ENCODE results near the gene FRS2.

FRS2 gene

DNA sequence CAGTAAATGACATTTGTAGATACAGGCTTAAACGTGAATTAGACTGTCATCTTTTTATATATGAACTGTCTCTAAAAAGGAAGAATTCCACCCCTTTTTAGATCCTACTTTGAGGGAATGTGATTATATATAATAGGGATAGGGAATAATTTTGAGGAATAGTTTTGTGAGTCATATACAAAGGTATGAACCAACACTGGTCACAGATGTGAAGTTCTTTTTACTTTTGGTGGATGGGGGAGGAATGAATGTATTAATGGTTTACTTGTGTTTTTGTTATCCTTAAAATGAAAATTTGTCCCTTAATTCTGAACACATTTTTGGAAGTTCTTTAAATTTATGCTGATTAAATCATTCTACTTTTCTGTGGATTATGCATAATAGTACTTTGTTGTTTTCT is 30.4 kb downstream of the FRS2 start:
- in situ Hi-C loops (cut with MboI; ENCODE audit: low sequenced_read_pairs): no loop called here
- Histone ChIP-seq H3K36me3 (replicated peaks) (no peaks in the 10 kb centered on the region), H3K9me3 (no peaks in the 10 kb centered on the region), H3K4me3 (no peak overlapping the region), H3K4me1 (no peaks in the 10 kb centered on the region), H3K27me3 (ENCODE audit: low read depth) (no peaks in the 10 kb centered on the region)
- no peak for DNase-seq (ENCODE audit: low spot score in 2 of 2)

DNA sequence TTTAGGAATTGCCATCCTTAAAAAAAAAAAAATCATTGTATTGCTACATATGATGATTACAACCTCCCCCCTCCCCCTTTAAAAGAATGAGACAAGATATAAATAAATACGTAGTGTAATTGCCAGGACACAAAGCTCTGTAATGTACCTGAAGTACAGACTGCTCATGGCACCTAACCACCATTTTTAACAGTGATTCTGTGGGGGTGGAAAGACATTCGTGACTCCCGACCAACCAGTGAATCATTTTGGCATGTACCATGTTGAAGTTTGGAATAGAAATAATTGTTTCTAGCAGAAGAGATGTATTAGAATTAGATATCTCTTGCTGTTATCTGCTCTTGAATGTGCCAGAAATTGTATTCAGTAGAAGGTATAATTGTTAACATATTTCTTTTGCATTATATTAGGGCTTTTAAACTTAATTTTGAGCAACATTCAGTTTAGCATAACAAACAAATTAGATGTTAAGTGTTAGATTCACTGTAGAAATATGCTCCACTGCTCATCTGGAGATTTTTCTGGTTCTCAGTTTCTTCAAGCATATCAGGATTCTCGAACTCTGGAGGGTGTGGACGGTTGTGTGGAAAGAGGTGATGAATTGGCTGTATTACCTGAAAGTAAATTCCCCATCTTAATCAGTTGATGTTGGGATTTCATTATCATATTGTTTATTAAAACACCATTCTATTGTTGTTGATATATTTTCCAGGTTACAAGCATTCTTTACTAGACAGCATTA is 31.1 kb downstream of the FRS2 start:
- no peak overlapping the region for H3K4me3 ChIP-seq
- H3K9me3 ChIP-seq: no peaks in the 10 kb centered on the region
- no peak for DNase-seq (ENCODE audit: low spot score in 2 of 2)
- no peaks in the 10 kb centered on the region for H3K27me3 ChIP-seq (ENCODE audit: low read depth)
- H3K4me1 ChIP-seq: no peaks in the 10 kb centered on the region
- in situ Hi-C loops (cut with MboI; ENCODE audit: low sequenced_read_pairs): no loop called here
- H3K36me3 ChIP-seq (replicated peaks): no peaks in the 10 kb centered on the region

DNA sequence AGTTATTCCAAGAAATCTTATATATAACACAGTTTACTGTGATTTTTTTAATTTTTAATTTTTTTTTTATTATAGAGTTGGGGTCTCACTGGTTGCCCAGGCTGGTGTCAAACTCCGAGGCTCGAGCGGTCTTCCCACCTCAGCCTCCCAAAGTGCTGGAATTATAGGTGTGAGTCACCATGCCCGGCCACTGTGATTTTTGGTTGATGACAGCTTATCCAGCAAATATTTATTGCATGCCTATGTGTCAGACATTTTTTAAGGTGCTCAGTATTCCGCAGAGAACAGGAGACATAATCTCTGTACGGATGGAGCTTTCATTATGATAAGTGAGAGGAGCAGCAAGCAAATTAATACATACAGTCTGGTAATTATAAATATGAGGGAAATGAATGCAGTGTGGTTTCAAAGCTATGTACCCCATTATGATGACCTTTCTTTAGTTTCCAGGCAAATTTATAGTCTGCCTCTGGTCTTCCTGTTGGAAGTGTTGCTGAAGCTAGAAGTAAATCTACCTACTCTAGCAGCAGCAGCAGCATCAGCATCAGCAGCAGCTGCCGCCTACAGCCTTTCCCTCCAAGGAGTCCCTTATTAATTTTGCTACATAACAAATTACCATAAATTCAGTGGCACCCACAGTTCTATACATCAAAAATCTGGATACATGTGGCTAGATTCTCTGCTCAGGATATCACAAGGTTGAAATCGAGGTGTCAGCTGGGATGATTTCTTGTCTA is 32.3 kb downstream of the FRS2 start:
- Histone ChIP-seq H3K27me3 (ENCODE audit: low read depth) (no peaks in the 10 kb centered on the region), H3K4me1 (no peaks in the 10 kb centered on the region), H3K36me3 (replicated peaks) (no peaks in the 10 kb centered on the region), H3K4me3 (no peak overlapping the region), H3K9me3 (no peaks in the 10 kb centered on the region)
- no peak for DNase-seq (ENCODE audit: low spot score in 2 of 2)
- in situ Hi-C loops (cut with MboI; ENCODE audit: low sequenced_read_pairs): no loop called here

DNA sequence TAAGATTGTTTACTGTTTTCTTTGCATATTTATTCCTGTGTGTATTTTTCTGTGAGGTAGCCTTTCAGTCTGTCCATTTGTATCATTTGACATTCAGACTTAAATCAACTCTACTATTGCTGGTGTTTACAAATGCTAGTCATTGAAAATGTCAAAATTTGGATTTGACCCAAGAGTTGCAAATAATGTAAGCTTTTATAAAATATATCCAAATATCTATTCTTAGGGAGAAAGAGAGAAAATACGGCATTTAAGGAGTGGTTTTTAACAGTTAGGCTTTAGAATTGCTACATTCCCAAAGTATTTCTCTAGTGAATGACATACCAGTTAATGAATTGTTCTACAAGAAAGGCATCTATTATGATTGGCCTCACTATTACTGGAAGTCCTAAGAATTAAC is 37.9 kb downstream of the FRS2 start:
- H3K4me3 ChIP-seq: no peak overlapping the region
- H3K4me1 ChIP-seq: peaks cover 19% of the 10 kb centered on the region
- H3K27me3 ChIP-seq (ENCODE audit: low read depth): no peaks in the 10 kb centered on the region
- DNase-seq (ENCODE audit: low spot score in 2 of 2): no peak
- H3K36me3 ChIP-seq (replicated peaks): no peaks in the 10 kb centered on the region
- in situ Hi-C loops (cut with MboI; ENCODE audit: low sequenced_read_pairs): no loop called here
- H3K9me3 ChIP-seq: no peaks in the 10 kb centered on the region

DNA sequence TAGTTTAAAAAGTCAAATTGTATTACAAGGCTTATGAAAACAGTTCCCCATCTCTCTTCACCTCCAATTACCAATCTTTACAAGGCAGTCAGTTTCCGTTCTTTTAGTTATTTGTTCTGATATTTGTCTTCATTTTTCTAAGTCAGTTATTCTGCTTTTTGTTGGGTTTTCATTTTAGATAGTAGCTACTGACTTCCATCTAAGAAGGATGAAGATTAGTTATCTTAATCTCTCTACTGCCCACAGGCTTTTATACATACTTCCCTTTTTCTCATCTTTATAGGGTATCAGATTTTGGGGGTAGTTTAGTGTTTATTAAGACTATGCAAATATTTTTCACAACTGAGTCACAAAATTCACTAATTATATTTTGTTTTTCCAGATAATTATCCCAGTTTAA is 38.4 kb downstream of the FRS2 start:
- no peak overlapping the region for H3K4me3 ChIP-seq
- DNase-seq (ENCODE audit: low spot score in 2 of 2): no peak
- H3K9me3 ChIP-seq: no peaks in the 10 kb centered on the region
- H3K27me3 ChIP-seq (ENCODE audit: low read depth): no peaks in the 10 kb centered on the region
- H3K36me3 ChIP-seq (replicated peaks): no peaks in the 10 kb centered on the region
- in situ Hi-C loops (cut with MboI; ENCODE audit: low sequenced_read_pairs): no loop called here
- H3K4me1 ChIP-seq: peaks cover 19% of the 10 kb centered on the region

DNA sequence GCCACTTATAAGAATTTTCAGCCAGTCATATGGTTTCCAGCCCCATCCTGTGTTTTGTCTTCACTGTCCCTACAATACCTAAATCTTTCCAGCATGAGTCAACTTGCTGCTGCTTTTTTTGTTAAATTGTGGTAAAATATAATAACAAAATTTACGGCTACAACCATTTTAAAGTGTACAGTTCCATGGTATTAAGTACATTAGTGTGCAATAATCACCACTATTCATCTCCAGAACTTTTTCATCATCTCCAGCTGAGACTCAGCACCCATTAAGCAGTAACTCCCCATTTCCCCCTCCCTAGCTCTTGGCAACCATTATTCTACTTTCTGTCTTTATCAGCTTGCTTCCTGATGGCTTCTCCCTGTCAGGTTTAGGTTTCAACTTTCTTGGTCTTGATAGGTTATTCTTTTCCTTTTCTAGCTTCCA is 39.1 kb downstream of the FRS2 start:
- Histone ChIP-seq H3K36me3 (replicated peaks) (no peaks in the 10 kb centered on the region), H3K4me1 (peaks cover 19% of the 10 kb centered on the region), H3K27me3 (ENCODE audit: low read depth) (no peaks in the 10 kb centered on the region), H3K9me3 (no peaks in the 10 kb centered on the region), H3K4me3 (no peak overlapping the region)
- in situ Hi-C loops (cut with MboI; ENCODE audit: low sequenced_read_pairs): no loop called here
- DNase-seq (ENCODE audit: low spot score in 2 of 2): no peak

DNA sequence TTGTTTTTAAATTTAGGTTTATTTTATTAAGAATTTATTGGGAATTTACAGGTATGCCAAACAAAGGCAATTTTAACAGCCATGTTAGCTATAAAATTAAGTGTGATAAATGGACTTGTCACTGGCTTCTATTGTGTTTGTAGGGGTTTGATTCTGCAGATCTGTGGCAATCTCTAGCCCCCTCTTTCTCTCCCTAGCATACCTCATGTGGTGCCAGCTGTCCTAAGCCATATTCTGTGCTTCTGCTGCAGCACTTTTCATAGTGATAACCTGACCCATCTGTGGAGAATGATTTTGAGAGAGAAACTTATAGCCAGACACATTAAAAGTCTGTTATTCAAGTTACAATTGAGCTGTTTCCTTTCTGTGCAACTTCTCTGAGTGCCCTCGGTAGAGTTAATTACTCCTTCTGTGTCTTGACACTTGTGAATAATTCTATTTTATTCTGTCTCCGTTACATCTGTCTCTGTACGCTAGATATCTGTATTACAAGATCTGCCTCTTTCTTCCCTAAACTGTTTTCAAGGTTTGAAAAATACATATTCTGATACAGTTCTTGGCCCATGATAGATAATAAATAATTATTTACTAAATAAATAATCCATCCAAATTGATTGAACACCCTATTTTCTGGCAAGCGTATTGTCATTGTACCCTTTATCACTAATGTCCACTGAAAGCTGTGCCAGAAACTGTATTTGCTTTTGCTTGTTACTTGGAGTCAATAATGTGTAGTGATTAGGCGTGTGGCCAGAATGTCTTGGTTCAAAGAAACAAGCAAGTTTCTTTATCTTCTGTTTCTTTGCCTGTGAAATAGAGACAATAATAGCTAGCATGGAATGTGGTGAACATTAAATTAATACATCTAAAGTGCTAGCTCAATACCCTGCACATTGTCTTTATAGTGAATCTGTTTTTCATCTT is 40.0 kb downstream of the FRS2 start:
- H3K4me1 ChIP-seq: peaks cover 19% of the 10 kb centered on the region
- H3K36me3 ChIP-seq (replicated peaks): no peaks in the 10 kb centered on the region
- no peaks in the 10 kb centered on the region for H3K9me3 ChIP-seq
- in situ Hi-C loops (cut with MboI; ENCODE audit: low sequenced_read_pairs): no loop called here
- no peak for DNase-seq (ENCODE audit: low spot score in 2 of 2)
- H3K4me3 ChIP-seq: no peak overlapping the region
- H3K27me3 ChIP-seq (ENCODE audit: low read depth): no peaks in the 10 kb centered on the region

DNA sequence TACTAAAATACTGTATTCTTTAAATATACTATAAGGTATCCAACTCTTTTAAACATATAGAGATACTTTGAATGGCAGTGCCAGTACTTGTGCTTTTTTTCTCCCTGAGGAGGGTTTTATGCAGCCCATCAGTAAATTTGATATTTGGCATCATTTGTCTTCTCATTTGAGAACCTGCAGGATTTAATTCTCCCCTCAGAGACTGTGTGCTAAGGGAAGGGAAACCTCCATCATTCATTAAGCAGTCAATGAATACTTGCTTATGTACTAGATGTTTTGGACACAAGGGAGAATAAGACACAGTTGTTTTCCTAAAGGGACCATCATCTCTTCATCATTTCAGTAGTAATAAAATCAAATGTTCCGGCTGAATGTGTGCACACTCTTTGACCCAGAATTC is 40.8 kb downstream of the FRS2 start:
- no peak for DNase-seq (ENCODE audit: low spot score in 2 of 2)
- Histone ChIP-seq H3K4me1 (peaks cover 22% of the 10 kb centered on the region), H3K27me3 (ENCODE audit: low read depth) (no peaks in the 10 kb centered on the region), H3K4me3 (no peak overlapping the region), H3K36me3 (replicated peaks) (no peaks in the 10 kb centered on the region), H3K9me3 (no peaks in the 10 kb centered on the region)
- in situ Hi-C loops (cut with MboI; ENCODE audit: low sequenced_read_pairs): no loop called here

DNA sequence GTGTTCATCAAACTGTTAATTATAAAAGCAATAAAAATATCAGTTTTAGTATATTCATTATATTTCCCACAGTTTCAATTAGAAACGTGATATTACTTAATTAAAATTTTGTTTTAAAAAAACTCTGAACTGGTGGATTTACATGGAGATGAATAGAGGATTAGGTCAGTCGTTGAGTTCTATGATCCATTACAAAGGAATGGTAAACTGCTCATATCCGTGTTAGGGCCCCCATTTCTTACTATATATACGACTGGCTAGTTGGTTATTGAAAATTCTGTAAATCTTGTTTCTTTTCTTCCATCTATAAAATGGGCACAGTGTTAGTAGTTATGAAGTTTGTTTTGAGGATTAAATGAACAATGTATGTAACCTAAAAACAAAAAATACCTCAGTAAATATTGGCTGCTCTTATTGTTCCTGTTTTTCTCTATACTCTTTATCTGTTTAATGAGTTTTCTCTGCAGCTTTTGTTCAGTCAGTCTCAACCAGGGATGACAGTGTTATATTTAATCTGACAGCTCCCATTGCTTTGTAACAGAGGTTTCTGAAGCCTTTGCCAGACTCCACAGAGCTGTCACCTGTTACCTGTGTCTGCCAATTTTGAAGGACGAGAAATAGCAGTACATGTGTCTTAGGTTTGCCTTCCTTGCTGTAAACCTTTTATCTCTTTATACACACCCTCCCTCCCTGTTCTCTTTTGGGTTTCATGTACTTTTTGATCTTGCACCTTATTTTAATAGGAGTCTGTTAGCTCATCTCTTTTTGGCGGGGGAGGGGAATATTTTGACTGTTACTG is 41.5 kb downstream of the FRS2 start:
- Histone ChIP-seq H3K4me1 (peaks cover 22% of the 10 kb centered on the region), H3K27me3 (ENCODE audit: low read depth) (no peaks in the 10 kb centered on the region), H3K4me3 (no peak overlapping the region), H3K9me3 (no peaks in the 10 kb centered on the region), H3K36me3 (replicated peaks) (no peaks in the 10 kb centered on the region)
- DNase-seq (ENCODE audit: low spot score in 2 of 2): no peak
- in situ Hi-C loops (cut with MboI; ENCODE audit: low sequenced_read_pairs): no loop called here

DNA sequence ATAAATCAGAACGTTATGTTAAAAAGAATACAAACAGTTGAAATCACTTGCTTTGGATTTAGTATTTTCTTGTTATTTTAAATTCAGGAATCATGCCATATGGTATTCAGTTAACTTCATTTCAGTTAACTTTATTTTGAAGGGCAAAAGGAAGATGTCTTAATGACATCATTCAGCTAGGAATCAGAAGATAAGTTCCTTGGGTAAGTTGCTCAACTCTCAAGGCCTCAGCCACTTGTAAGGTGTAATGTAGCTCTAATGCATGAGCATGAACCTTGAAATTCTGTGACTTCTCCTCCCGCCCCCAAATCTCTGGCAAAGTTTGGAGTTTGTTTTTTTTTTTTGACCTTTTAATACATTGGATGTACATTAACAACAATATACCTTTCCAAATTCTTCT is 42.6 kb downstream of the FRS2 start:
- no peaks in the 10 kb centered on the region for H3K9me3 ChIP-seq
- peaks cover 22% of the 10 kb centered on the region for H3K4me1 ChIP-seq
- no peaks in the 10 kb centered on the region for H3K27me3 ChIP-seq (ENCODE audit: low read depth)
- no peak overlapping the region for H3K4me3 ChIP-seq
- in situ Hi-C loops (cut with MboI; ENCODE audit: low sequenced_read_pairs): no loop called here
- no peak for DNase-seq (ENCODE audit: low spot score in 2 of 2)
- H3K36me3 ChIP-seq (replicated peaks): no peaks in the 10 kb centered on the region

DNA sequence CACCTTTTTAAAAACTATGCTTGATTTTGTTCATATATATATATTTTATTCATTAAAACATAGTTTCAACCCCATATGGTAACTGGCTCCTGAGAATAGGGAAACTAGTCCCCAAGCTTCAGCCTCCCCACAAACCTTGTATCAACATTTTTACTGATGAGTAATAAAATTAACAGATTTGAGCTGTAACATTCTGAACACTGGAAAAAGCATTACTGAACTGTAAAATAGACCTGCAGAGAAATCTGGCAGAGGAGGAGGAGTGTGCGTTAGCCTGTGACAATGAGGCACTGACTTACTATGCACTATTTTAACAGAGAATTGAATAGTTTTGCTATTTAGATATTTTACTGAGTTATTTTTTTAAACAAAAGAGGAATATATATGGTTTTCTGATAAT is 43.1 kb downstream of the FRS2 start:
- Histone ChIP-seq H3K4me3 (no peak overlapping the region), H3K4me1 (peaks cover 22% of the 10 kb centered on the region), H3K36me3 (replicated peaks) (no peaks in the 10 kb centered on the region), H3K27me3 (ENCODE audit: low read depth) (no peaks in the 10 kb centered on the region), H3K9me3 (no peaks in the 10 kb centered on the region)
- in situ Hi-C loops (cut with MboI; ENCODE audit: low sequenced_read_pairs): no loop called here
- DNase-seq (ENCODE audit: low spot score in 2 of 2): no peak

DNA sequence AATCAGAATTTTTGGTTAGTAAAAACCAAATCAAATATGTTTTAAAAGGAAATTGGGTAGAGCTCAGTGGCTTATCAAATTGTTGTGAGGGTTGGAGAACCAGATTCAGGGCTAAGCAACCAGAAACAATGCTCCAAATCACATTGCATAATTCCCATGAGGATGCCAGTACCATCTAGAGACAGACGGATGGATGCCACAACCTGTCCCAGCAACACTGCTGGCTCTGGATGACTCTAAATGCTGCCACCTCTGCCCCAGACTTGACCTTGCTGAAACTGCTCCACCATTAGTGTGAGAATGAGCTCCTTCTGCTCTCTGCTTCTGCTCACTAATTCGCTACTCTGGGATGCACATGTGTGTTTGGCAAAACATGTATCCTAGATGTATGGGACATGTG is 43.9 kb downstream of the FRS2 start:
- no peak for DNase-seq (ENCODE audit: low spot score in 2 of 2)
- H3K4me1 ChIP-seq: peaks cover 22% of the 10 kb centered on the region

DNA sequence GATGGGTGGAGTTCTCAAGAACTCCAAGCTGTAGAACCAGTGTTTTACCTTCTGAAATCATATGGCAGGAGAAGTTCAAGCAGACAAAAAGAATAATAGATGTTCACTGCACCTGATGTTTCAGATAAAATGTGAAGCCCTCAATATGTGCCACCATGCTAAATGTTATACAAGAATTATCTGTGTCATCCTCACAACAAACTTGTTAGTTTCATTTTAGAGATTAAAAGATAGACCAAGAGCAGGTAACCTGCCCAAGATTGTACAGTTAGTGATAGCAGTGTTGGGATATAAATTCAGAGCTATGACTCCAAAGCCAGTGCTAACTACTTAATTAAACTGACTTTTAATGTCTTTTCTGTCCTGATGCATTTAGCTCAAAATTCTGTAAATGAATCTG is 44.7 kb downstream of the FRS2 start:
- in situ Hi-C loops (cut with MboI; ENCODE audit: low sequenced_read_pairs): no loop called here
- Histone ChIP-seq H3K4me3 (no peak overlapping the region), H3K9me3 (no peaks in the 10 kb centered on the region), H3K27me3 (ENCODE audit: low read depth) (no peaks in the 10 kb centered on the region), H3K36me3 (replicated peaks) (no peaks in the 10 kb centered on the region), H3K4me1 (peaks cover 16% of the 10 kb centered on the region)
- DNase-seq (ENCODE audit: low spot score in 2 of 2): no peak

More for the DNA sequence above, 43.9 kb downstream of the FRS2 start:
- no peaks in the 10 kb centered on the region for H3K27me3 ChIP-seq (ENCODE audit: low read depth)
- H3K4me3 ChIP-seq: no peak overlapping the region
- H3K9me3 ChIP-seq: no peaks in the 10 kb centered on the region
- in situ Hi-C loops (cut with MboI; ENCODE audit: low sequenced_read_pairs): no loop called here
- H3K36me3 ChIP-seq (replicated peaks): no peaks in the 10 kb centered on the region

Measured in HAP-1 (cell line).